Neural progenitor cell (in vitro differentiated cells): ENCODE results near the gene GLRA1. TPM values are rescaled to one million over a fixed set of nuclear protein-coding genes. Genes with fewer than 3 reads are reported as not detected.

Source experiments
- DNase-seq: peaks from one replicate; pipeline ENCODE4 v3.0.0-alpha.2; 2016; ENCODE audit warnings: low spot score
- H2AFZ ChIP-seq: fragments of 200-600 bp; sonication (generic); replicated peaks from 2 replicates; pipeline ENCODE4 v1.6.1; 2016; ENCODE audit warnings: antibody characterized with exemption
- H3F3A ChIP-seq: fragments of 200-600 bp; sonication (generic); 2 replicates; pipeline ENCODE4 v1.6.1; 2016; ENCODE audit warnings: antibody characterized with exemption, low read depth
- H3K27ac ChIP-seq: fragments of 200-600 bp; sonication (generic); 2 replicates; pipeline ENCODE4 v1.5.1; 2016; ENCODE audit warnings: mild to moderate bottlenecking
- H3K27me3 ChIP-seq: fragments of 200-600 bp; sonication (generic); 2 replicates; pipeline ENCODE4 v1.6.1; 2016; ENCODE audit warnings: mild to moderate bottlenecking, moderate library complexity
- H3K36me3 ChIP-seq: fragments of 200-600 bp; sonication (generic); 2 replicates; pipeline ENCODE4 v1.5.1; 2016
- H3K4me1 ChIP-seq: fragments of 200-600 bp; sonication (generic); 2 replicates; pipeline ENCODE4 v1.6.1; 2016; ENCODE audit warnings: mixed run types
- H3K4me2 ChIP-seq: fragments of 200-600 bp; sonication (generic); 2 replicates; pipeline ENCODE4 v1.6.1; 2016
- H3K4me3 ChIP-seq: fragments of 200-600 bp; sonication (generic); 2 replicates; pipeline ENCODE4 v1.5.1; 2016
- H3K79me2 ChIP-seq: fragments of 200-600 bp; sonication (generic); 2 replicates; pipeline ENCODE4 v1.6.1; 2016; ENCODE audit warnings: low read depth
- H3K9ac ChIP-seq: fragments of 200-600 bp; sonication (generic); 2 replicates; pipeline ENCODE4 v1.6.1; 2016
- H3K9me3 ChIP-seq: fragments of 200-600 bp; sonication (generic); 2 replicates; pipeline ENCODE4 v1.5.1; 2016; ENCODE audit warnings: low read depth
- H4K20me1 ChIP-seq: fragments of 200-600 bp; sonication (generic); 2 replicates; pipeline ENCODE4 v1.6.1; 2016; ENCODE audit warnings: low read depth
- H3K27ac Mint-ChIP-seq: 3 replicates; pipeline ENCODE4 v1.8.0; 2021; ENCODE audit warnings: mixed read lengths
- H3K27me3 Mint-ChIP-seq: 2 replicates; pipeline ENCODE4 v1.8.0; 2022; ENCODE audit warnings: low read depth, mild to moderate bottlenecking, inconsistent platforms, moderate library complexity, mixed read lengths; ENCODE audit not compliant: insufficient read depth
- H3K36me3 Mint-ChIP-seq: 3 replicates; pipeline ENCODE4 v1.8.0; 2021; ENCODE audit warnings: mixed read lengths
- H3K4me1 Mint-ChIP-seq: 3 replicates; pipeline ENCODE4 v1.8.0; 2021; ENCODE audit warnings: mixed read lengths
- H3K4me3 Mint-ChIP-seq: 3 replicates; pipeline ENCODE4 v1.8.0; 2021; ENCODE audit warnings: mild to moderate bottlenecking, moderate library complexity, mixed read lengths
- H3K9me3 Mint-ChIP-seq: 3 replicates; pipeline ENCODE4 v1.8.0; 2020; ENCODE audit warnings: mixed read lengths
- EZH2 ChIP-seq: fragments of 200-600 bp; sonication (generic); IDR thresholded peaks from 2 replicates; pipeline ENCODE4 v1.6.1; 2017; ENCODE audit warnings: antibody characterized with exemption, mild to moderate bottlenecking, moderate library complexity
- EZH2phosphoT487 ChIP-seq: fragments of 200-600 bp; sonication (generic); IDR thresholded peaks from 2 replicates; pipeline ENCODE4 v1.6.1; 2017; ENCODE audit warnings: antibody characterized with exemption
- total RNA-seq: library from RNA; depleted of rRNA; stranded (reverse); fragments of >200 nt; gene quantifications from 2 replicates; pipeline ENCODE4 v1.2.3, GENCODE V29; 2015; ENCODE audit warnings: low replicate concordance
- TF ChIP-seq, protein P1 (sequence below): fragments of 200-600 bp; sonication (generic); IDR thresholded peaks from 2 replicates; pipeline ENCODE4 v1.5.1; 2017; ENCODE audit warnings: antibody characterized with exemption, mild to moderate bottlenecking

GLRA1 gene
- total RNA-seq, 1 donor from 2014 or later: not detected

DNA sequence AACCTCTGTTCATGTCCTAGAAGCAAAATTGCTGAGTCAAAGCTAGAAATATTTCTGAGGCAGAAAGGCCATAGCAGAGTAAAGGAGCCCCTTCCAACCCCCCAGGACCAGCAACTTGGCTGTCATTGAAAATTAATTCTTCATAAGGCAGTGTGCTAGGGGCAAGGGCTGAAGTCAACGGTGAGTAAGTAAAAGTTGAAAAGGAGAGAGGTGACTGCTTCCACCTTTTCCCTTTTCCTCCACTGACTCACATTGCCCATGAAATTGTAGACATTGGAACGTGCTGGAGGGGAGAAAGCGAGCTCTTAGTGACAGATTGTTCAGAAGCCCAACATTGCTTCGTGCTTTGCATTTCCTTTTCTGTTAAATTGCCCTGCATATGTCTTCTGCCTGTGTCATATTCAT is 19.1 kb downstream of the GLRA1 start:
- H3F3A ChIP-seq: peaks cover 13% of the 10 kb centered on the region
- peaks cover 34% of the 10 kb centered on the region for H3K4me1 ChIP-seq
- H3K4me2 ChIP-seq: no peak overlapping the region
- no peak overlapping the region for H2AFZ ChIP-seq
- no peaks in the 10 kb centered on the region for H3K9me3 ChIP-seq
- no peaks in the 10 kb centered on the region for H3K36me3 ChIP-seq
- H3K27ac Mint-ChIP-seq: no peak overlapping the region
- peaks cover 12% of the 10 kb centered on the region for H3K27me3 Mint-ChIP-seq
- H3K4me1 Mint-ChIP-seq: peaks cover 41% of the 10 kb centered on the region
- H3K9me3 Mint-ChIP-seq: no peaks in the 10 kb centered on the region
- no peak overlapping the region for H3K27ac ChIP-seq
- peaks cover 97% of the 10 kb centered on the region for H3K27me3 ChIP-seq
- no peak overlapping the region for H3K9ac ChIP-seq
- no peak for DNase-seq
- no peak overlapping the region for H3K4me3 ChIP-seq
- H3K36me3 Mint-ChIP-seq: no peaks in the 10 kb centered on the region
- TF ChIP-seq, protein P1, sequence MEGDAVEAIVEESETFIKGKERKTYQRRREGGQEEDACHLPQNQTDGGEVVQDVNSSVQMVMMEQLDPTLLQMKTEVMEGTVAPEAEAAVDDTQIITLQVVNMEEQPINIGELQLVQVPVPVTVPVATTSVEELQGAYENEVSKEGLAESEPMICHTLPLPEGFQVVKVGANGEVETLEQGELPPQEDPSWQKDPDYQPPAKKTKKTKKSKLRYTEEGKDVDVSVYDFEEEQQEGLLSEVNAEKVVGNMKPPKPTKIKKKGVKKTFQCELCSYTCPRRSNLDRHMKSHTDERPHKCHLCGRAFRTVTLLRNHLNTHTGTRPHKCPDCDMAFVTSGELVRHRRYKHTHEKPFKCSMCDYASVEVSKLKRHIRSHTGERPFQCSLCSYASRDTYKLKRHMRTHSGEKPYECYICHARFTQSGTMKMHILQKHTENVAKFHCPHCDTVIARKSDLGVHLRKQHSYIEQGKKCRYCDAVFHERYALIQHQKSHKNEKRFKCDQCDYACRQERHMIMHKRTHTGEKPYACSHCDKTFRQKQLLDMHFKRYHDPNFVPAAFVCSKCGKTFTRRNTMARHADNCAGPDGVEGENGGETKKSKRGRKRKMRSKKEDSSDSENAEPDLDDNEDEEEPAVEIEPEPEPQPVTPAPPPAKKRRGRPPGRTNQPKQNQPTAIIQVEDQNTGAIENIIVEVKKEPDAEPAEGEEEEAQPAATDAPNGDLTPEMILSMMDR: no peak
- TF ChIP-seq EZH2phosphoT487 (no peak), EZH2 (no peak)
- H3K79me2 ChIP-seq: no peaks in the 10 kb centered on the region
- no peak overlapping the region for H3K4me3 Mint-ChIP-seq
- peaks cover 24% of the 10 kb centered on the region for H4K20me1 ChIP-seq

DNA sequence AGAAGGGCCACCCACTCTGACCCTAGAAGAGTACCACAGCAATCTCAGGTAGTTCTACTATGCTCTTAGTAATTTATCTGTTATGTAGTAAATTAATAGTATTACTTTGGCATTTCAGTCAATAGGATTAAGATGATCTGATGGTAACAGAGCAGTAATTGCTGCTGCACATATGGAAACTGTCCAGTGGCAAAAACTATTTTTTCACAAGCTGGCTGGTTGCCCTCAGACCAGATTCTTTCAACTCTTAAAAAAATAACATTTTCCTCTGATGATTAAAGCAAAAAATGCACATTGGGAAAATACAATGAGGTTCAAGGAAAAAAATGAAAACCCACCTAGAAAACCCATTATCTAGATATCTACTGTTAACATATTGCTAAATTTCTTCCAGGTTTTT is 19.7 kb downstream of the GLRA1 start:
- H3K27me3 ChIP-seq: peaks cover 97% of the 10 kb centered on the region
- no peaks in the 10 kb centered on the region for H3K9me3 Mint-ChIP-seq

DNA sequence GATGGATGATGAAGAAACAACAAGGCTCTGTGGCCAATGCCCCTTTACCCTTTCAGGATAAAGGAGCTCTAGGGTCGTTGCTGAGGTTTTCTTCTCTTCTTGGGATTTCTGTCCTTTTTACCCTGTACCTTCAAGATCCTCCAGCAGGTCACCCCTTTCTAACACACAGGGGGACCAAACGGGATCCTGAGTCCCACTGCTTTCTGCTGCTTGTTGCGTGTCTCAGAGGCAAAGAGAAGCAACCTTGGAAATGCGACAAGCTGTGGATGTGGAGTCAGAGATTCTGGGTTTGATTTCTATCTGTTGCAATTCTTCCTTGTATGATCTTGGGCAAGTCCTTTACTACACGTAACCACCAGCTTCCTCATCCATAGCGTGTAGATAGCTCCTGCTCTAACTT is 20.5 kb downstream of the GLRA1 start:
- peaks cover 24% of the 10 kb centered on the region for H4K20me1 ChIP-seq
- no peak overlapping the region for H3K4me3 ChIP-seq
- no peak overlapping the region for H3K9ac ChIP-seq
- Mint-ChIP-seq H3K36me3 (no peaks in the 10 kb centered on the region), H3K4me3 (no peak overlapping the region), H3K4me1 (peaks cover 50% of the 10 kb centered on the region), H3K9me3 (no peaks in the 10 kb centered on the region), H3K27me3 (peaks cover 19% of the 10 kb centered on the region), H3K27ac (no peak overlapping the region)
- DNase-seq: peak; percentile 26
- H3K27me3 ChIP-seq: peaks cover 97% of the 10 kb centered on the region
- TF ChIP-seq, protein P1: no peak
- TF ChIP-seq EZH2 (no peak), EZH2phosphoT487 (no peak)
- H3K4me2 ChIP-seq: peak overlapping the region; percentile 63
- no peaks in the 10 kb centered on the region for H3K36me3 ChIP-seq
- H3K27ac ChIP-seq: no peak overlapping the region
- H3K4me1 ChIP-seq: peaks cover 34% of the 10 kb centered on the region
- H2AFZ ChIP-seq: no peak overlapping the region
- no peaks in the 10 kb centered on the region for H3K9me3 ChIP-seq
- H3K79me2 ChIP-seq: no peaks in the 10 kb centered on the region
- H3F3A ChIP-seq: peaks cover 13% of the 10 kb centered on the region

More for the DNA sequence above, 19.7 kb downstream of the GLRA1 start:
- TF ChIP-seq EZH2 (no peak), EZH2phosphoT487 (no peak)
- TF ChIP-seq, protein P1: no peak
- H4K20me1 ChIP-seq: peaks cover 24% of the 10 kb centered on the region
- H3K79me2 ChIP-seq: no peaks in the 10 kb centered on the region
- Mint-ChIP-seq H3K36me3 (no peaks in the 10 kb centered on the region), H3K4me1 (peaks cover 43% of the 10 kb centered on the region), H3K4me3 (no peak overlapping the region), H3K27me3 (peaks cover 16% of the 10 kb centered on the region), H3K27ac (no peak overlapping the region)
- peaks cover 13% of the 10 kb centered on the region for H3F3A ChIP-seq
- no peak overlapping the region for H3K9ac ChIP-seq
- no peak overlapping the region for H2AFZ ChIP-seq
- no peak for DNase-seq
- H3K27ac ChIP-seq: no peak overlapping the region
- H3K36me3 ChIP-seq: no peaks in the 10 kb centered on the region
- no peaks in the 10 kb centered on the region for H3K9me3 ChIP-seq
- H3K4me2 ChIP-seq: no peak overlapping the region
- peaks cover 34% of the 10 kb centered on the region for H3K4me1 ChIP-seq
- H3K4me3 ChIP-seq: no peak overlapping the region
